Amniotic epithelial cell (primary cell): ENCODE data around the gene SSH2.

Source experiments
- DNase-seq: peaks from one replicate; pipeline ENCODE4 v3.0.0-alpha.2; 2010; ENCODE audit warnings: low read depth

SSH2 gene

GRCh38 chr17:29589524-29590410 lies 340.3 kb downstream of the SSH2 start, which contains the start of gene GIT1:
Gene GIT1 (minus strand): TSS chr17:29589648. CDS start chr17:29589378, 270 bp downstream.
- DNase-seq: peak; percentile 77

DNA sequence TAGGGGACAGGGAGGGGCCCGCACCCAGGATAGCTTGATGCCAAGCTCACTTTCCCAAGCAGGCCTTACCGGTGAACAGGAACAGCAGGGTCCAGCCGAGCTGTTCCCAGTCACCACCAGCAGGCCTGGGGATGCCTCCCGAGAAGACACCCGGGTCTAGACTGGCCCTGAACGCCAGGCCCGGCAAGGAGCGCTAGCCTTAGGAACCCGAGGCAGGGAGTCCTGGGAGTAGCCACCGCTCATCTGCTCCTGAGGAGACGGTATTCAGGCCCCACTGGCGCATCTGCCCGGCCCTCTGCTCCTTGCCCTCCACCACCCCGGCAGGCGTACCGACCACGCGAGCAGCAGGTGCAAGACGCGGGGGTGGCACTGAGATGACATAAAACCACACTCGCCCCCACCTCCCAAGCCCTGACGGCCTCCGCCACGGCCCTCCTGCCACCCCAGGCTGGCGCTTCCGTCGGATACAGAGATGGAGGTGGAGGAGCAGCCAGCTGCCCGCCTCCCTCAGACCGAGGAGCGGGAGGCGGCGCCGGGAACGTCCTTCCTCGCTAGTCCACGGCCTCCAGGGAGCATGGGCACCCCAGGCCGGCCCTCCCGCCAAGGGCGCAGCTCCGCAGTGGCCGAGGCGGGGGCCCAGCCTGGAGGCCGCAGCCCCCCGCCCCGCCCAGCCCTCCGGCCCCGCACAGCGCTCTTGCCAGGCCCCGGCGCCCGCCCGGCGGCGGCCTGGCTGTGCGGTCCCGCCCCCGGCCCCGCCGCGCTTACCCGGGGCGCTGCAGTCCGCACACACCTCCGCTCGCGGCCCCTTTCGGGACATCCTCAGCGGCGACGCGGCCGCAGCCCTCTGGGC lies 341.2 kb downstream of the SSH2 start:
- peak; percentile 16 for DNase-seq

GRCh38 chr17:29588017-29588561 lies 341.9 kb downstream of the SSH2 start:
- no peak for DNase-seq

DNA sequence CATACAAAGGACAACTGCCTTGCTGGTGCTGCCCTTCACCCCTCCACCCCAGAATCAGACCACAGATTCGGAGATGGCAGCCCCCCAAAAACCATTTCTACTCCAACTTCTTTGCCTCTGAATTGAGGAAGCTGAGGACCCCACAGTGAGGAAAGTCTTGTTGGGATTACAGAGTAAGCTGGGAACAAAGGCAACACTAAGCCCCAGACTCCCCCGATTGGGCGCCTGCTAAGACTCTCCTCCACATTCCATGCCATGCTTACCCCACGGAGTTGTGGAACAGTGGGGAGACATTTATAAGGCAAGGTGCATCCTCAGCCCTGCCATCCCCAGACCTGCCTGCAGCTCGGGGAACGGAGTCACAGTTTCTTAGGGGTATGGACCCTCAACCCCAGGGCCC lies 342.4 kb downstream of the SSH2 start:
- DNase-seq: no peak

- no peak for DNase-seq
Measured at GRCh38 chr17:29586676-29587469, 343.2 kb downstream of the SSH2 start.

DNA sequence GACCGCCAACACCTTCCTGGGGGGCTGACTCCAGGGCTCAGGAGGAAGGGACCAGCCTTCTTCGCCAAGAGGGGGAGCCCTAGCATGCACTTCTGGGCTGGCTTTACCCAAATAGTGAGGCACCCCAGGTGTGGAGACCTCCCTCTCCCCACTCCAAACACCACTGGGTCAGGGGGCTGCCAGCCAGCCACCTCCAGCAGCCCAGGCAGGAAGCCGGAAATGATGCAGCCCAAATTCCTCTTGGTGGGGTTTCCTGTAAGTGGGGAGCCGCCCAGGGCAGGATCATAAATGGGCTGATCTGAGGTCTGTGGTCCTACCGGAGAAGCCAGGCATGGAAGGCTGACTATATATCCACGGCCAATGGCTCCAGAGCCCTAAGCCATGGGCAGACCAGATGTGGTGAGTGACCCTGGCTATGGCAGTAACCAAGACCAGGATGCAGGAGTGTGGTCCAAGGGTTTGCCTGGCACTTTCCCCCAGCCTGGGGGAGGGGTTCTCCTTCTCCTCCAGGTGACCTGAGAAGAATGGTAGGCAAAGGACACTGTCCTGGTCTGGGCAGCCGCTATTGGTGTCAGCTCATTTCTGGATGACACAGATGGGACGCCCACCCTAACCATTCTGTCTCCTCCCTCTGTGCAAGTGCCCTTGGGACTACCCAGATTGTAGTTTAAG lies 344.8 kb downstream of the SSH2 start:
- DNase-seq: no peak

GRCh38 chr17:29584452-29585079 lies 345.5 kb downstream of the SSH2 start:
- no peak for DNase-seq

- DNase-seq: no peak
Measured at GRCh38 chr17:29583324-29584248, 346.4 kb downstream of the SSH2 start.

- no peak for DNase-seq
Measured at GRCh38 chr17:29582772-29583171, 347.3 kb downstream of the SSH2 start.

DNA sequence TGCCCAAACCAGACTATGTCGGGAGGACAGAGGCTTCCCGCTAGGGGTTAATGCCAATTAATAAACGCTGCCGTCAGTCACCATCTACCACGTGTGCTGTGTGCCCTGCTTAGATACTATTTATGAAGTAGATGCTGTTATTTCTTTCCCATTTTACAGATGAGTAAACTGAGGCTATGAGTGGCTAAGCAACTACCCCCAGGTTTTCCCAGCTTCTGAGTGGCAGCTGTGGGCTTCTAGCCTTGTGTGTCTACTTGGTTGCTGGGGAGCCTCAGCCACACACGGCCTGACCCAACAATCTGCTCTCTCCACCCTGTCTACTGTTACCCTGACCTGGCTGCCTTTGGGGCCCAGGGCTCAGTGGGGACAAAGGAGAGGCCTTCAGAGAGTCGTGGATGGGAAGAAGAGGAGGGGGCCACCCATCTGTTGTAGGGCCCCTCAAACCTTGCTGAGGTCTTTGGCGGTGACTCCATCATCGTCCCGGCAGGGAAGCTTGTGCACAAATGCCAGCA lies 347.7 kb downstream of the SSH2 start:
- no peak for DNase-seq

GRCh38 chr17:29581583-29582253 lies 348.3 kb downstream of the SSH2 start:
- DNase-seq: no peak

DNA sequence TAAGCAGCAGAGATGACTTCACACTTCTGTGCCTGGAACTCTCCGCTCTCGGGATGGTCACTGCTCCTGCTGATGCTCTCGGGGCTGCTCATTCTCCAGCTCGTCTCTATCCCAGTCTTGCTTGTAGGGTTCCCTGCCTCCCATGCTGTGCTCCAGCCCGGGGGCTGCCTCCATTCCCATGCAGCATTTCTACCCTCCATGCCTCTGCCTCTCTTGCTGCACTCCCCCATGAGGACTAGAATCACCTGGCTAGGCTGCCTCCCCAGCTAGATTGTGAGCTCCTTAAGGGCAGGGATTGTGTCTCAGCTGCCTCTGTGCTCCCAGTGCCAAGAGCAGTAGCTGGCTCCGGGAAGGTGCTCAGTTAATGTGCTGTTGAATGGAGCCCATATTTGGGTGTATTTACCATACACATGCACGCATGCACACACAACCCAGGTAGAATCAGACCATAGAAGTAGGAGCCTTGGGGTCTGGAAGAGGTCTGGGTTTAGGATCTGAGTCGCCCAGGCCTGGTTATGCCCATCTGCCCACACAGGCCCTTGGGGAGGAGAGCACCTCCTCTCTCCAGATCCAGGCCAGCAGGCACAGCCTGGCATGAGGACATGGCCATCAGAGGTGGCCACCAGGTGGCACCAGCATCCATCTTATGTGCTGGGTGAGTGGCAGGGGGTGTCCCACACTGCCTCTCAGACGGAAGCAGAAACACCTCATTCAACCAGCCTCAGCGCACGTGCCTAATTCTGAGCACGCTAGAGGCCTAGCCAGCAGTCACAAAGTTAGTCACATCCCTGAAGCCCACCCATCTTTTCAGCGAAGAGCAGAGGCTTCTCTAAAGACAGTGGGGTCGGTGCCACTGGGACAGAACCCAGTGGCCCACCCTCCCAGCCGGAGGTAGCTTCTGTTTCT lies 349.9 kb downstream of the SSH2 start:
- DNase-seq: peak; percentile 67

GRCh38 chr17:29578626-29579485 lies 351.2 kb downstream of the SSH2 start:
- DNase-seq: no peak

DNA sequence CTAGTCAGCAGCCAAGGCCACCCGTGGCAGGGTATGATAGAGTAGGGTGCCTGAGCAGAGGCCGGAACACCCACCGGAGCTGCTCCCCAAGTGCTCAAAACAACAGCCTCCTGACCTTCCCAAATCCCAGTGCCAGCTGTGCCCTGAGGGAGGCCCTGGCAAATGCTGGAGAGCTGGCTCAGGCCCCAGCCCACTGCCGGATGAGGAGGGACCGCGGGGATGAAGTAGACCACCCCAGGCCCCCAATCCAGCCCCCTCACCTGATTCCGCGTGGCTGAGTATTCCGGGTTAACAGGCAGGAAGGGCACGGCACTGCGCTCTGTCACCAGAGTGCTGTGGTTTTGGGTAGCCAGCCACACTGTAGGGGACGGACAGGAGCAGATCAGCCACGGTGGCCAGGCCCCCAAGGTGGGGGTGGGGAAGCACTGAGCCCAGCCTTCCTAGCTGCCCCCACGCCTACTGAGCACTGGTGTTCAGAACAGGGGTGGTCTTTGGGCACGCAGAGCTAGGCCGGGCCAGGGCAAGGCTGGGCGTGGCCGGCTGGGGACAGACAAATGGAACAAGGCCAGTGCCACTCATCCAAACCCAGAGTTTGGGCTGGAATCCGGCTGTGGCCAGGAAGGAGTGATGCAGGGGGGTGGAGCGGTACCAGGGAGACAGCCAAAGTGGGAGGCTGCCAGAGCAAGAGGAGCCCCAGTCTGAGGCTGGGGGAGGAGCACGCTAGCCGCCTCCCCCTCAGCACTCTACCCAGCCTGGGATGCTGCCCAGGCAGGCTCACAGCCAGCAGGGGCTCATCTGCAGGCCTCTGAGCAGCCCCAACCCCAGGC lies 352.4 kb downstream of the SSH2 start:
- DNase-seq: no peak

GRCh38 chr17:29577001-29577370 lies 353.0 kb downstream of the SSH2 start:
- DNase-seq: no peak
